IMR-90 (cell line): ENCODE data around the gene RNU6-9. TPM values are rescaled to one million over a fixed set of nuclear protein-coding genes. Genes with fewer than 3 reads are reported as not detected.

Experiments
- ATAC-seq: fragments of 200-7000 bp; cut with Tn5 transposase; 2 replicates; pipeline ENCODE4 v1.9.1; 2020; ENCODE audit warnings: low read depth, mild to moderate bottlenecking, moderate library complexity
- BruUV-seq: library from RNA; stranded (reverse); fragments of 400-500 nt; replicated peaks from 2 replicates; lab custom pipeline; 2021; lab: Mats Ljungman, UMichigan
- CTCF ChIA-PET: fragments of 300-600 bp; formaldehyde crosslinking; extraction: SDS; loops from one replicate; lab custom pipeline; 2021; ENCODE audit warnings: antibody characterized with exemption; lab: Yijun Ruan, JAX
- POLR2A ChIA-PET: fragments of 300-600 bp; sonication (Branson Sonifier 250); formaldehyde crosslinking; loops from one replicate; lab custom pipeline; 2022; ENCODE audit warnings: antibody characterized with exemption; ENCODE audit not compliant: unreplicated experiment; lab: Charles Lee
- DNase-seq: peaks from one replicate; pipeline ENCODE4 v3.0.0; 2013
- H2AFZ ChIP-seq: replicated peaks from 2 replicates; pipeline ENCODE3; 2013; ENCODE audit warnings: low read length, mild to moderate bottlenecking; ENCODE audit not compliant: poor library complexity
- H2AK5ac ChIP-seq: 2 replicates; pipeline ENCODE4 v1.6.1; 2013; ENCODE audit warnings: low read depth, low read length, inconsistent platforms
- H2AK9ac ChIP-seq: replicated peaks from 2 replicates; pipeline ENCODE3; 2013; ENCODE audit warnings: mild to moderate bottlenecking, low read depth, low read length, moderate library complexity; ENCODE audit not compliant: poor library complexity
- H2BK120ac ChIP-seq: 2 replicates; pipeline ENCODE4 v1.6.1; 2013; ENCODE audit warnings: low read depth, low read length, inconsistent platforms
- H2BK15ac ChIP-seq: 3 replicates; pipeline ENCODE4 v1.6.1; 2013; ENCODE audit warnings: low read depth, low read length, inconsistent platforms
- H2BK20ac ChIP-seq: 2 replicates; pipeline ENCODE4 v1.6.1; 2013; ENCODE audit warnings: low read depth, mild to moderate bottlenecking, inconsistent platforms, low read length, moderate library complexity
- H2BK5ac ChIP-seq: 2 replicates; pipeline ENCODE4 v1.6.1; 2013; ENCODE audit warnings: mild to moderate bottlenecking, low read depth, low read length, inconsistent platforms; ENCODE audit not compliant: poor library complexity, severe bottlenecking
- H3K14ac ChIP-seq: replicated peaks from 2 replicates; pipeline ENCODE4 v1.6.1; 2013; ENCODE audit warnings: low read depth, low read length, inconsistent platforms
- H3K18ac ChIP-seq: 2 replicates; pipeline ENCODE4 v1.6.1; 2013; ENCODE audit warnings: low read depth, low read length, control low read depth
- H3K23ac ChIP-seq: 2 replicates; pipeline ENCODE4 v1.6.1; 2013; ENCODE audit warnings: low read depth, low read length, inconsistent platforms
- H3K27ac ChIP-seq: 2 replicates; pipeline ENCODE4 v1.5.1; 2013; ENCODE audit warnings: mild to moderate bottlenecking, control low read depth, low read length; ENCODE audit not compliant: insufficient read depth
- H3K27me3 ChIP-seq: 2 replicates; pipeline ENCODE4 v1.6.1; 2013; ENCODE audit warnings: low read length; ENCODE audit not compliant: control insufficient read depth, insufficient read depth
- H3K36me3 ChIP-seq: 2 replicates; pipeline ENCODE4 v1.6.1; 2013; ENCODE audit warnings: low read length, mixed read lengths; ENCODE audit not compliant: control insufficient read depth, insufficient read depth
- H3K4ac ChIP-seq: 2 replicates; pipeline ENCODE4 v1.6.1; 2013; ENCODE audit warnings: low read depth, low read length, inconsistent platforms
- H3K4me1 ChIP-seq: 2 replicates; pipeline ENCODE4 v1.6.1; 2013; ENCODE audit warnings: low read length, mixed read lengths; ENCODE audit not compliant: control insufficient read depth, insufficient read depth
- H3K4me2 ChIP-seq: 2 replicates; pipeline ENCODE4 v1.6.1; 2013; ENCODE audit warnings: low read depth, mild to moderate bottlenecking, control low read depth, low read length, moderate library complexity
- H3K4me3 ChIP-seq: 2 replicates; pipeline ENCODE4 v1.5.1; 2013; ENCODE audit warnings: low read depth, mild to moderate bottlenecking, control low read depth, low read length, moderate library complexity; ENCODE audit not compliant: insufficient read depth
- H3K56ac ChIP-seq: 2 replicates; pipeline ENCODE4 v1.6.1; 2013; ENCODE audit warnings: low read length, inconsistent platforms; ENCODE audit not compliant: insufficient read depth; ENCODE audit errors: extremely low read depth
- H3K79me1 ChIP-seq, 2 experiments: 2 replicates each; pipeline ENCODE4 v1.6.1; 2013; ENCODE audit warnings: low read length in 2 of 2, inconsistent platforms in 1 of 2, low read depth in 1 of 2
- H3K9ac ChIP-seq: 2 replicates; pipeline ENCODE4 v1.6.1; 2013; ENCODE audit warnings: low read depth, low read length, control low read depth
- H3K9me1 ChIP-seq: 2 replicates; pipeline ENCODE4 v1.6.1; 2013; ENCODE audit warnings: low read length, inconsistent platforms; ENCODE audit not compliant: insufficient read depth
- H3K9me3 ChIP-seq: 2 replicates; pipeline ENCODE4 v1.6.1; 2013; ENCODE audit warnings: low read length; ENCODE audit not compliant: control insufficient read depth, insufficient read depth
- H4K20me1 ChIP-seq: 2 replicates; pipeline ENCODE4 v1.6.1; 2013; ENCODE audit warnings: low read length, inconsistent platforms; ENCODE audit not compliant: insufficient read depth
- H4K5ac ChIP-seq: 2 replicates; pipeline ENCODE4 v1.6.1; 2013; ENCODE audit warnings: mild to moderate bottlenecking, low read depth, low read length, control low read depth
- H4K8ac ChIP-seq, 2 experiments: 2 replicates each; pipeline ENCODE4 v1.6.1; 2013; ENCODE audit warnings: low read depth in 2 of 2, low read length in 2 of 2, control low read depth in 1 of 2, inconsistent platforms in 1 of 2
- H4K91ac ChIP-seq: 2 replicates; pipeline ENCODE4 v1.6.1; 2013; ENCODE audit warnings: low read depth, low read length, inconsistent platforms; ENCODE audit not compliant: insufficient read depth
- BHLHE40 ChIP-seq: fragments of 150-350 bp; IDR thresholded peaks from 2 replicates; pipeline ENCODE4 v1.6.1; 2016; ENCODE audit warnings: mild to moderate bottlenecking, low read depth, low read length
- CEBPB ChIP-seq: IDR thresholded peaks from 2 replicates; pipeline ENCODE4 v1.6.1; 2012; ENCODE audit warnings: low read depth, low read length, improper control_type of control experiment
- CHD1 ChIP-seq: IDR thresholded peaks from 2 replicates; pipeline ENCODE4 v1.6.1; 2012; ENCODE audit warnings: low read depth, low read length, improper control_type of control experiment
- MAFK ChIP-seq: IDR thresholded peaks from 2 replicates; pipeline ENCODE4 v1.6.1; 2012; ENCODE audit warnings: low read depth, low read length, improper control_type of control experiment
- MAZ ChIP-seq: IDR thresholded peaks from 2 replicates; pipeline ENCODE4 v1.6.1; 2012; ENCODE audit warnings: low read depth, mild to moderate bottlenecking, low read length, improper control_type of control experiment, moderate library complexity, borderline replicate concordance
- MXI1 ChIP-seq: IDR thresholded peaks from 2 replicates; pipeline ENCODE4 v1.6.1; 2012; ENCODE audit warnings: low read depth, mild to moderate bottlenecking, low read length, moderate library complexity, borderline replicate concordance
- NFE2L2 ChIP-seq: fragments of 150-350 bp; IDR thresholded peaks from 2 replicates; pipeline ENCODE4 v1.6.1; 2016; ENCODE audit warnings: low read depth, mild to moderate bottlenecking, low read length
- RAD21 ChIP-seq: IDR thresholded peaks from 2 replicates; pipeline ENCODE4 v1.6.1; 2012; ENCODE audit warnings: low read length, improper control_type of control experiment
- RFX5 ChIP-seq: IDR thresholded peaks from 2 replicates; pipeline ENCODE4 v1.8.0; 2012; ENCODE audit warnings: low read depth, mild to moderate bottlenecking, low read length, moderate library complexity
- SMC3 ChIP-seq: fragments of 150-350 bp; IDR thresholded peaks from 2 replicates; pipeline ENCODE4 v1.6.1; 2016; ENCODE audit warnings: low read depth, mild to moderate bottlenecking, antibody characterized with exemption, low read length, moderate library complexity
- WGBS, 2 experiments: methylation state at CpG; one replicate each; pipeline versions ENCODE4 v1.1.5 to v1.1.7; 2013; ENCODE audit warnings: missing lambda C conversion rate in 2 of 2; ENCODE audit not compliant: insufficient read length in 1 of 2; ENCODE audit errors: extremely low coverage in 2 of 2; 5-methylcytosine and 5-hydroxymethylcytosine counted together
- dilution Hi-C: fragments of 300-500 bp; cut with HindIII; formaldehyde crosslinking; loops from one replicate; pipeline ENCODE4 v1.14.3; 2018; ENCODE audit warnings: low sequenced_read_pairs; ENCODE audit not compliant: unreplicated experiment
- in situ Hi-C: fragments of 300-500 bp; cut with MboI; formaldehyde crosslinking; loops from 3 replicates; pipeline ENCODE4 v1.14.3; 2019; ENCODE audit warnings: low sequenced_read_pairs, inconsistent platforms, mixed read lengths
- intact Hi-C: fragments of 100-400 bp; cut with micrococcal nuclease; formaldehyde crosslinking; loops from 2 replicates; pipeline ENCODE4 v1.10.0; 2022
- polyA plus RNA-seq, 3 experiments: library from polyadenylated mRNA; depleted of rRNA; stranded (reverse); fragments of >200 nt; gene quantifications; 2 replicates each; pipeline ENCODE4 v1.2.3, GENCODE V29; 2012; ENCODE audit warnings: low replicate concordance in 1 of 3
- total RNA-seq: library from RNA; depleted of rRNA; stranded (reverse); fragments of >200 nt; gene quantifications from 2 replicates; pipeline ENCODE4 v1.2.3, GENCODE V29; 2012
- TF ChIP-seq, protein P1 (sequence below): fragments of 150-350 bp; IDR thresholded peaks from 2 replicates; pipeline ENCODE4 v1.6.1; 2016; ENCODE audit warnings: low read depth, mild to moderate bottlenecking, low read length, moderate library complexity, borderline replicate concordance
- TF ChIP-seq, protein P2 (sequence below): fragments of 150-350 bp; IDR thresholded peaks from 2 replicates; pipeline ENCODE4 v1.6.1; 2017; ENCODE audit warnings: mild to moderate bottlenecking, antibody characterized with exemption, low read length, low read depth
- TF ChIP-seq, protein P3 (sequence below): conservative IDR thresholded peaks from 2 replicates; pipeline ENCODE4 v1.5.1; 2012; ENCODE audit warnings: mild to moderate bottlenecking, low read depth, low read length, improper control_type of control experiment

The RNU6-9 gene
- total and polyA plus RNA-seq, 2 of the 4 experiments (the other 2 are of a cell fraction) = not detected

DNA sequence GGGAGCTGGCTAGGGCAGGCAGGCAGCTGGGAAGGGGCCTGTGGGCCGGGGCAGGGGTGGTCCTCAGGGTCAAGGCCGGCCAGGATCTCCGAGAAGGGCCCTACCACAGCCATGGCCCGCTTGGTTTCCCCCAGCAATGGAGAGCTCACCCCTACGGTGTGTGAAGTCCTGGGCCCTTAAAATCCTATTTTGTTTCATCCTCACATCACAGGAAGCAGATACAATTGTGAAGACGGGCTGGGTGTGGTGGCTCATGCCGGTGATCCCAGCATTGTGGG, 8.7 kb downstream of the RNU6-9 start (continued):
- TF ChIP-seq, protein P1, sequence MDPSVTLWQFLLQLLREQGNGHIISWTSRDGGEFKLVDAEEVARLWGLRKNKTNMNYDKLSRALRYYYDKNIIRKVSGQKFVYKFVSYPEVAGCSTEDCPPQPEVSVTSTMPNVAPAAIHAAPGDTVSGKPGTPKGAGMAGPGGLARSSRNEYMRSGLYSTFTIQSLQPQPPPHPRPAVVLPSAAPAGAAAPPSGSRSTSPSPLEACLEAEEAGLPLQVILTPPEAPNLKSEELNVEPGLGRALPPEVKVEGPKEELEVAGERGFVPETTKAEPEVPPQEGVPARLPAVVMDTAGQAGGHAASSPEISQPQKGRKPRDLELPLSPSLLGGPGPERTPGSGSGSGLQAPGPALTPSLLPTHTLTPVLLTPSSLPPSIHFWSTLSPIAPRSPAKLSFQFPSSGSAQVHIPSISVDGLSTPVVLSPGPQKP = no peak

DNA sequence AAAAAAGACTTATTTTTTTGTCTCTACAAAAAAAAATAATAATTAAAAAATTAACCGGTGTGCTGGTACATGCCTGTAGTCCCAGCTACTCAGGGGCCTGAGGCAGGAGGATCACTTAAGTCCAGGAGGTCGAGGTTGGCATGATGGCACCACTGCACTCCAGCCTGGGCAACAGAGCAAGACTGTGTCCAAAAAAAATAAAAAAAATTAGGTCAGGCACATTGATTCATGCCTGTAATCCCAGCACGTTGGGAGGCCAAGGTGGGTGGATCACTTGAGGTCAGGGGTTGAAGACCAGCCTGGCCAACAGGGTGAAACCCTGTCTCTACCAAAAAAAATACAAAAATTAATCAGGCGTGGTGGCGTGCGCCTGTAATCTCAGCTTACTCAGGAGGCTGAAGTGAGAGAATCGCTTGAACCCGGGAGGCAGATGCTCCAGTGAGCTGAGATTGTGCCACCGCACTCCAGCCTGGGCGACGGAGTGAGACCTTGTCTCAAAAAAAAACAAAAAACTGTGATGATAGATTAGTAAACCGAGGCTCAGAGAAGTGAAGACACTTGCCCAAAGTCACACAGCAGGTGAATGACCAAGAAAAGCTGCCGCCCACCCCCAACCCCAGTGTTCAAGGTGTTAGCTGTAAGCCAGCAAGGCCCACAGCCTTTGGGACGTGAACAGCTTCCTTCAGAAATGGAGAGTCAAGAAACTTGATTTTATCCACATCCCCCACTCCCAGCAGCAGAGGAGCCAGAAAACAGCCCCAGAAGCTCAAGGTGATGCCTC, 9.4 kb downstream of the RNU6-9 start:
- H4K8ac ChIP-seq = no peak overlapping the region
- H2BK5ac ChIP-seq = no peak overlapping the region
- no peak overlapping the region for H3K4ac ChIP-seq
- peaks cover 12 to 61% of the 10 kb centered on the region in 2 experiments for H3K79me1 ChIP-seq
- H2AFZ ChIP-seq = no peak overlapping the region
- H2BK20ac ChIP-seq = no peak overlapping the region
- WGBS, 2 experiments = 96% methylated on average over 5 of the region's 14 CpGs; no CpG with 5 or more reads in 1 of the 2 experiments
- dilution Hi-C loops = no loop called here
- H3K23ac ChIP-seq = no peak overlapping the region
- BruUV-seq = no TSS peak
- H3K36me3 ChIP-seq = peaks cover 22% of the 10 kb centered on the region
- H2AK9ac ChIP-seq = no peak overlapping the region
- H3K14ac ChIP-seq = no peak overlapping the region
- H4K5ac ChIP-seq = no peak overlapping the region
- H3K9ac ChIP-seq = no peak overlapping the region
- no peaks in the 10 kb centered on the region for H3K9me3 ChIP-seq
- no peak overlapping the region for H2AK5ac ChIP-seq
- ATAC-seq = no peak
- H3K27ac ChIP-seq = no peak overlapping the region
- H2BK120ac ChIP-seq = no peak overlapping the region
- ChIA-PET CTCF (no interaction called here), POLR2A (interaction anchor here (0.5 kb wide), 1 partner anchor 70 kb away, joined by 3 read pairs; no protein-coding TSS in a partner anchor)
- no peak overlapping the region for H4K91ac ChIP-seq
- intact Hi-C loops = no loop called here
- H4K20me1 ChIP-seq = peaks cover 65% of the 10 kb centered on the region
- no peak overlapping the region for H2BK15ac ChIP-seq
- in situ Hi-C loops = no loop called here
- H3K4me2 ChIP-seq = no peak overlapping the region
- H3K4me1 ChIP-seq = peaks cover 2% of the 10 kb centered on the region; the same call in 1 of the 2 replicates
- H3K27me3 ChIP-seq = no peaks in the 10 kb centered on the region
- no peak overlapping the region for H3K18ac ChIP-seq
- H3K4me3 ChIP-seq = no peak overlapping the region
- no peak overlapping the region for H3K56ac ChIP-seq
- H3K9me1 ChIP-seq = no peaks in the 10 kb centered on the region; the same call in 1 of the 2 replicates
- no peak for DNase-seq
- TF ChIP-seq CHD1 = no peak
- TF ChIP-seq RFX5 = no peak
- TF ChIP-seq RAD21 = no peak
- no peak for TF ChIP-seq MAZ
- TF ChIP-seq MAFK = no peak
- TF ChIP-seq BHLHE40 = no peak
- TF ChIP-seq, protein P2, sequence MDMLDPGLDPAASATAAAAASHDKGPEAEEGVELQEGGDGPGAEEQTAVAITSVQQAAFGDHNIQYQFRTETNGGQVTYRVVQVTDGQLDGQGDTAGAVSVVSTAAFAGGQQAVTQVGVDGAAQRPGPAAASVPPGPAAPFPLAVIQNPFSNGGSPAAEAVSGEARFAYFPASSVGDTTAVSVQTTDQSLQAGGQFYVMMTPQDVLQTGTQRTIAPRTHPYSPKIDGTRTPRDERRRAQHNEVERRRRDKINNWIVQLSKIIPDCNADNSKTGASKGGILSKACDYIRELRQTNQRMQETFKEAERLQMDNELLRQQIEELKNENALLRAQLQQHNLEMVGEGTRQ = no peak
- TF ChIP-seq, protein P3, sequence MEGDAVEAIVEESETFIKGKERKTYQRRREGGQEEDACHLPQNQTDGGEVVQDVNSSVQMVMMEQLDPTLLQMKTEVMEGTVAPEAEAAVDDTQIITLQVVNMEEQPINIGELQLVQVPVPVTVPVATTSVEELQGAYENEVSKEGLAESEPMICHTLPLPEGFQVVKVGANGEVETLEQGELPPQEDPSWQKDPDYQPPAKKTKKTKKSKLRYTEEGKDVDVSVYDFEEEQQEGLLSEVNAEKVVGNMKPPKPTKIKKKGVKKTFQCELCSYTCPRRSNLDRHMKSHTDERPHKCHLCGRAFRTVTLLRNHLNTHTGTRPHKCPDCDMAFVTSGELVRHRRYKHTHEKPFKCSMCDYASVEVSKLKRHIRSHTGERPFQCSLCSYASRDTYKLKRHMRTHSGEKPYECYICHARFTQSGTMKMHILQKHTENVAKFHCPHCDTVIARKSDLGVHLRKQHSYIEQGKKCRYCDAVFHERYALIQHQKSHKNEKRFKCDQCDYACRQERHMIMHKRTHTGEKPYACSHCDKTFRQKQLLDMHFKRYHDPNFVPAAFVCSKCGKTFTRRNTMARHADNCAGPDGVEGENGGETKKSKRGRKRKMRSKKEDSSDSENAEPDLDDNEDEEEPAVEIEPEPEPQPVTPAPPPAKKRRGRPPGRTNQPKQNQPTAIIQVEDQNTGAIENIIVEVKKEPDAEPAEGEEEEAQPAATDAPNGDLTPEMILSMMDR = no peak
- no peak for TF ChIP-seq CEBPB
- TF ChIP-seq SMC3 = no peak
- no peak for TF ChIP-seq NFE2L2
- no peak for TF ChIP-seq MXI1
